NCI-H146 treated with DMSO at 0.1 percent for 48 hours (cell line): ENCODE results near the gene LHX4.

Experiments used
- DNase-seq: peaks from one replicate; lab custom pipeline; 2025; ENCODE audit not compliant: unreplicated experiment; lab: John Stamatoyannopoulos, UW

LHX4 gene

GRCh38 chr1:180294711-180295110 is 64.6 kb downstream of the LHX4 start:
- DNase-seq = no peak

GRCh38 chr1:180295999-180296398 is 65.9 kb downstream of the LHX4 start:
- DNase-seq = no peak

- DNase-seq = no peak
These were observed 69.6 kb downstream of the LHX4 start for GRCh38 chr1:180299479-180300221.

GRCh38 chr1:180301135-180301742 is 71.2 kb downstream of the LHX4 start:
- no peak for DNase-seq

- DNase-seq = no peak
These were observed 79.3 kb downstream of the LHX4 start for GRCh38 chr1:180309338-180309737.

- no peak for DNase-seq
These were observed 80.0 kb downstream of the LHX4 start for GRCh38 chr1:180310095-180310494.

- DNase-seq = no peak
These were observed 81.1 kb downstream of the LHX4 start for GRCh38 chr1:180311011-180311730.

- DNase-seq = no peak
These were observed 82.9 kb downstream of the LHX4 start for GRCh38 chr1:180312926-180313325.

- DNase-seq = no peak
These were observed 97.0 kb downstream of the LHX4 start for GRCh38 chr1:180327089-180327488.
